Glutamatergic neuron (in vitro differentiated cells): Measurements from ENCODE around the gene APBB1. TPM values are rescaled to one million over a fixed set of nuclear protein-coding genes. Genes with fewer than 3 reads are reported as not detected.
A peak's percentile ranks its signal among the peaks of the same experiment; 100 is the strongest.

ENCODE experiments used
- DNase-seq: peaks from one replicate; pipeline ENCODE4 v3.0.0; 2022
- H3K27ac Mint-ChIP-seq: one replicate; pipeline ENCODE4 v1.8.0; 2020; ENCODE audit warnings: mild to moderate bottlenecking, mixed read lengths, inconsistent platforms; ENCODE audit not compliant: unreplicated experiment
- H3K27me3 Mint-ChIP-seq: one replicate; pipeline ENCODE4 v1.8.0; 2020; ENCODE audit warnings: mild to moderate bottlenecking, moderate library complexity, mixed read lengths, inconsistent platforms; ENCODE audit not compliant: unreplicated experiment
- H3K36me3 Mint-ChIP-seq: one replicate; pipeline ENCODE4 v1.8.0; 2020; ENCODE audit warnings: mild to moderate bottlenecking, mixed read lengths, inconsistent platforms; ENCODE audit not compliant: unreplicated experiment
- H3K4me1 Mint-ChIP-seq: one replicate; pipeline ENCODE4 v1.8.0; 2020; ENCODE audit warnings: mild to moderate bottlenecking, low read depth, mixed read lengths, inconsistent platforms; ENCODE audit not compliant: unreplicated experiment
- H3K4me3 Mint-ChIP-seq: one replicate; pipeline ENCODE4 v1.8.0; 2020; ENCODE audit warnings: mild to moderate bottlenecking, mixed read lengths, inconsistent platforms; ENCODE audit not compliant: unreplicated experiment
- H3K9me3 Mint-ChIP-seq: one replicate; pipeline ENCODE4 v1.8.0; 2020; ENCODE audit warnings: mild to moderate bottlenecking, moderate library complexity, mixed read lengths, inconsistent platforms; ENCODE audit not compliant: unreplicated experiment
- CTCF ChIP-seq: fragments of 200-600 bp; sonication (generic); IDR thresholded peaks from one replicate; pipeline ENCODE4 v1.5.0; 2021; ENCODE audit not compliant: partially characterized antibody, unreplicated experiment
- total RNA-seq: library from RNA; stranded (reverse); fragmentation: NEBNext Ultra II Directional; extraction: Animal tissue kit (Norgen Biotek cat#: 25700); gene quantifications from one replicate; pipeline ENCODE4 v1.2.1, GENCODE V29; 2021; ENCODE audit not compliant: unreplicated experiment

APBB1 gene
- total RNA-seq, 1 donor from 2014 or later: 142 TPM

DNA sequence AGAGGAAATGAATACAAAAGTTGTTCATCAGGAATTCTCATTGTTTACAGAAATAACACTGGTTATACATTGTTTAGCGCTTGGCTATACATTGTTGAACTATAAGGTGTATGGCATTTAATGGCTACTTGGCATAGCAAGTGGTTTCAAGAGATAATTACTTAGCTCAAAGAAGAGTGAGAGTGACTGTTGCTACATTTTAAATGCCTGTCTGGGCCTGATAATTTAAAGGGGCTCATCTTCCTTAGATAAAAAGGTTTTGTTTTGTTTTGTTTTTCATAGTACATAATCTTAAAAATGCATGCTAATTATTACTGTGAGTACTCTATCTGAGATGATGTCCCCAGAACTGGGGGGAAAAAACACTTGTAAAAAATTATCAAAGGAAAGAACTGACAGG, 30.1 kb downstream of the APBB1 start:
- TF ChIP-seq CTCF: no peak
- Mint-ChIP-seq H3K27ac (peak overlapping the region; percentile 31), H3K9me3 (peaks cover 9% of the 10 kb centered on the region), H3K27me3 (peaks cover 4% of the 10 kb centered on the region), H3K4me3 (peak overlapping the region; percentile 86), H3K4me1 (peaks cover 5% of the 10 kb centered on the region), H3K36me3 (no peaks in the 10 kb centered on the region)
- DNase-seq: no peak

GRCh38 chr11:6387811-6388599, 30.9 kb downstream of the APBB1 start:
- H3K27me3 Mint-ChIP-seq: peaks cover 4% of the 10 kb centered on the region
- H3K4me3 Mint-ChIP-seq: no peak overlapping the region
- H3K9me3 Mint-ChIP-seq: peaks cover 9% of the 10 kb centered on the region
- H3K36me3 Mint-ChIP-seq: no peaks in the 10 kb centered on the region
- no peak for TF ChIP-seq CTCF
- no peak for DNase-seq
- peaks cover 5% of the 10 kb centered on the region for H3K4me1 Mint-ChIP-seq
- H3K27ac Mint-ChIP-seq: peak overlapping the region; percentile 31

- H3K4me1 Mint-ChIP-seq: peaks cover 6% of the 10 kb centered on the region
- H3K36me3 Mint-ChIP-seq: no peaks in the 10 kb centered on the region
- peaks cover 7% of the 10 kb centered on the region for H3K9me3 Mint-ChIP-seq
- H3K27me3 Mint-ChIP-seq: no peaks in the 10 kb centered on the region
- TF ChIP-seq CTCF: no peak
- DNase-seq: no peak
- no peak overlapping the region for H3K4me3 Mint-ChIP-seq
- H3K27ac Mint-ChIP-seq: no peak overlapping the region
These were observed 33.7 kb downstream of the APBB1 start for GRCh38 chr11:6385046-6385777.

- Mint-ChIP-seq H3K27ac (no peak overlapping the region), H3K4me3 (no peak overlapping the region), H3K9me3 (peaks cover 5% of the 10 kb centered on the region), H3K27me3 (no peaks in the 10 kb centered on the region), H3K4me1 (peaks cover 2% of the 10 kb centered on the region), H3K36me3 (no peaks in the 10 kb centered on the region)
- DNase-seq: no peak
- no peak for TF ChIP-seq CTCF
These were observed 40.3 kb downstream of the APBB1 start for GRCh38 chr11:6378640-6378989.

- Mint-ChIP-seq H3K27me3 (no peaks in the 10 kb centered on the region), H3K27ac (no peak overlapping the region), H3K4me1 (peaks cover 2% of the 10 kb centered on the region), H3K9me3 (peaks cover 5% of the 10 kb centered on the region), H3K36me3 (no peaks in the 10 kb centered on the region), H3K4me3 (no peak overlapping the region)
- TF ChIP-seq CTCF: no peak
- no peak for DNase-seq
These were observed 40.8 kb downstream of the APBB1 start for GRCh38 chr11:6377902-6378639.
